ENCODE results near the gene NLGN1. TPM values are rescaled to one million over a fixed set of nuclear protein-coding genes. Genes with fewer than 3 reads are reported as not detected.

The NLGN1 gene
- total RNA-seq, 1 experiment from 2014 or later, result 0.85 TPM

GRCh38 chr3:173743516-173743915 lies 346.0 kb downstream of the NLGN1 start:
- Histone ChIP-seq H3K4me1 (ENCODE audit: control insufficient read depth, insufficient read depth, low read length) (no peaks in the 10 kb centered on the region), H3K27ac (ENCODE audit: low read length) (no peak overlapping the region)

GRCh38 chr3:173744479-173744878 lies 346.9 kb downstream of the NLGN1 start:
- H3K4me3 ChIP-seq (ENCODE audit: low read depth in 2 of 2, low read length in 2 of 2), result no peak overlapping the region
- no peaks in the 10 kb centered on the region for H3K36me3 ChIP-seq (ENCODE audit: control insufficient read depth, insufficient read depth, low read length)
- intact Hi-C loops (cut with micrococcal nuclease; ENCODE audit: unreplicated experiment), result no loop called here
- H3K9me3 ChIP-seq (ENCODE audit: control insufficient read depth, insufficient read depth, low read depth, low read length), result no peaks in the 10 kb centered on the region
- DNase-seq (ENCODE audit: low read depth, low spot score), result no peak
- H3K27me3 ChIP-seq (ENCODE audit: control insufficient read depth, insufficient read depth, low read length), result no peaks in the 10 kb centered on the region
- ATAC-seq, result no peak
- CTCF ChIA-PET, result no interaction called here
- H3K4me1 ChIP-seq (ENCODE audit: control insufficient read depth, insufficient read depth, low read length), result no peaks in the 10 kb centered on the region
- no TSS peak for BruUV-seq (replicated peaks)
- in situ Hi-C loops (cut with HindIII; ENCODE audit: low pct_unique_long_range_greater_than_20kb, low sequenced_read_pairs), result no loop called here
- no peak overlapping the region for H3K27ac ChIP-seq (ENCODE audit: low read length)
- POLR2A ChIA-PET, result no interaction called here
- no peak for TF ChIP-seq TCF7L2 (IDR thresholded peaks at IDR 0.05; ENCODE audit: low read depth, low read length)

More at GRCh38 chr3:173743516-173743915, 346.0 kb downstream of the NLGN1 start:
- no peaks in the 10 kb centered on the region for H3K9me3 ChIP-seq (ENCODE audit: control insufficient read depth, insufficient read depth, low read depth, low read length)
- ATAC-seq (no peak), DNase-seq (ENCODE audit: low read depth, low spot score) (no peak)
- BruUV-seq (replicated peaks), result no TSS peak
- no peaks in the 10 kb centered on the region for H3K36me3 ChIP-seq (ENCODE audit: control insufficient read depth, insufficient read depth, low read length)
- in situ Hi-C loops (cut with HindIII; ENCODE audit: low pct_unique_long_range_greater_than_20kb, low sequenced_read_pairs), result no loop called here
- H3K27me3 ChIP-seq (ENCODE audit: control insufficient read depth, insufficient read depth, low read length), result no peaks in the 10 kb centered on the region
- CTCF ChIA-PET, result no interaction called here
- POLR2A ChIA-PET, result no interaction called here
- no peak overlapping the region for H3K4me3 ChIP-seq (ENCODE audit: low read depth in 2 of 2, low read length in 2 of 2)
- intact Hi-C loops (cut with micrococcal nuclease; ENCODE audit: unreplicated experiment), result no loop called here
- no peak for TF ChIP-seq CTCF (IDR thresholded peaks at IDR 0.05)
- TF ChIP-seq, protein P1, sequence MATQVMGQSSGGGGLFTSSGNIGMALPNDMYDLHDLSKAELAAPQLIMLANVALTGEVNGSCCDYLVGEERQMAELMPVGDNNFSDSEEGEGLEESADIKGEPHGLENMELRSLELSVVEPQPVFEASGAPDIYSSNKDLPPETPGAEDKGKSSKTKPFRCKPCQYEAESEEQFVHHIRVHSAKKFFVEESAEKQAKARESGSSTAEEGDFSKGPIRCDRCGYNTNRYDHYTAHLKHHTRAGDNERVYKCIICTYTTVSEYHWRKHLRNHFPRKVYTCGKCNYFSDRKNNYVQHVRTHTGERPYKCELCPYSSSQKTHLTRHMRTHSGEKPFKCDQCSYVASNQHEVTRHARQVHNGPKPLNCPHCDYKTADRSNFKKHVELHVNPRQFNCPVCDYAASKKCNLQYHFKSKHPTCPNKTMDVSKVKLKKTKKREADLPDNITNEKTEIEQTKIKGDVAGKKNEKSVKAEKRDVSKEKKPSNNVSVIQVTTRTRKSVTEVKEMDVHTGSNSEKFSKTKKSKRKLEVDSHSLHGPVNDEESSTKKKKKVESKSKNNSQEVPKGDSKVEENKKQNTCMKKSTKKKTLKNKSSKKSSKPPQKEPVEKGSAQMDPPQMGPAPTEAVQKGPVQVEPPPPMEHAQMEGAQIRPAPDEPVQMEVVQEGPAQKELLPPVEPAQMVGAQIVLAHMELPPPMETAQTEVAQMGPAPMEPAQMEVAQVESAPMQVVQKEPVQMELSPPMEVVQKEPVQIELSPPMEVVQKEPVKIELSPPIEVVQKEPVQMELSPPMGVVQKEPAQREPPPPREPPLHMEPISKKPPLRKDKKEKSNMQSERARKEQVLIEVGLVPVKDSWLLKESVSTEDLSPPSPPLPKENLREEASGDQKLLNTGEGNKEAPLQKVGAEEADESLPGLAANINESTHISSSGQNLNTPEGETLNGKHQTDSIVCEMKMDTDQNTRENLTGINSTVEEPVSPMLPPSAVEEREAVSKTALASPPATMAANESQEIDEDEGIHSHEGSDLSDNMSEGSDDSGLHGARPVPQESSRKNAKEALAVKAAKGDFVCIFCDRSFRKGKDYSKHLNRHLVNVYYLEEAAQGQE (IDR thresholded peaks at IDR 0.05; ENCODE audit: insufficient read depth in 1 of 2, low read depth in 2 of 2, low read length in 1 of 2), result no peak
- no peak for TF ChIP-seq SIN3A (IDR thresholded peaks at IDR 0.05; ENCODE audit: borderline replicate concordance, insufficient read depth, low read depth, low read length)
- TF ChIP-seq TCF7L2 (IDR thresholded peaks at IDR 0.05; ENCODE audit: low read depth, low read length), result no peak
- no peak for TF ChIP-seq POLR2AphosphoS5 (IDR thresholded peaks at IDR 0.05; ENCODE audit: low read depth, low read length)

GRCh38 chr3:173744895-173745294 lies 347.4 kb downstream of the NLGN1 start:
- CTCF ChIA-PET, result no interaction called here
- H3K27ac ChIP-seq (ENCODE audit: low read length), result no peak overlapping the region
- POLR2A ChIA-PET, result no interaction called here

More at GRCh38 chr3:173744895-173745294, 347.4 kb downstream of the NLGN1 start:
- Histone ChIP-seq H3K9me3 (ENCODE audit: control insufficient read depth, insufficient read depth, low read depth, low read length) (no peaks in the 10 kb centered on the region), H3K4me1 (ENCODE audit: control insufficient read depth, insufficient read depth, low read length) (no peaks in the 10 kb centered on the region), H3K4me3 (ENCODE audit: low read depth in 2 of 2, low read length in 2 of 2) (no peak overlapping the region), H3K36me3 (ENCODE audit: control insufficient read depth, insufficient read depth, low read length) (no peaks in the 10 kb centered on the region), H3K27me3 (ENCODE audit: control insufficient read depth, insufficient read depth, low read length) (no peaks in the 10 kb centered on the region)
- TF ChIP-seq SIN3A (IDR thresholded peaks at IDR 0.05; ENCODE audit: borderline replicate concordance, insufficient read depth, low read depth, low read length) (no peak), POLR2AphosphoS5 (IDR thresholded peaks at IDR 0.05; ENCODE audit: low read depth, low read length) (no peak), TCF7L2 (IDR thresholded peaks at IDR 0.05; ENCODE audit: low read depth, low read length) (no peak), CTCF (IDR thresholded peaks at IDR 0.05) (no peak)
- TF ChIP-seq, protein P1 (IDR thresholded peaks at IDR 0.05; ENCODE audit: insufficient read depth in 1 of 2, low read depth in 2 of 2, low read length in 1 of 2), result no peak
- intact Hi-C loops (cut with micrococcal nuclease; ENCODE audit: unreplicated experiment) (no loop called here), in situ Hi-C loops (cut with HindIII; ENCODE audit: low pct_unique_long_range_greater_than_20kb, low sequenced_read_pairs) (no loop called here)
- no peak for DNase-seq (ENCODE audit: low read depth, low spot score)
- ATAC-seq, result no peak
- BruUV-seq (replicated peaks), result no TSS peak

All from Panc1 (cell line).